ENCODE results near the gene GBA3.

GBA3 gene

DNA sequence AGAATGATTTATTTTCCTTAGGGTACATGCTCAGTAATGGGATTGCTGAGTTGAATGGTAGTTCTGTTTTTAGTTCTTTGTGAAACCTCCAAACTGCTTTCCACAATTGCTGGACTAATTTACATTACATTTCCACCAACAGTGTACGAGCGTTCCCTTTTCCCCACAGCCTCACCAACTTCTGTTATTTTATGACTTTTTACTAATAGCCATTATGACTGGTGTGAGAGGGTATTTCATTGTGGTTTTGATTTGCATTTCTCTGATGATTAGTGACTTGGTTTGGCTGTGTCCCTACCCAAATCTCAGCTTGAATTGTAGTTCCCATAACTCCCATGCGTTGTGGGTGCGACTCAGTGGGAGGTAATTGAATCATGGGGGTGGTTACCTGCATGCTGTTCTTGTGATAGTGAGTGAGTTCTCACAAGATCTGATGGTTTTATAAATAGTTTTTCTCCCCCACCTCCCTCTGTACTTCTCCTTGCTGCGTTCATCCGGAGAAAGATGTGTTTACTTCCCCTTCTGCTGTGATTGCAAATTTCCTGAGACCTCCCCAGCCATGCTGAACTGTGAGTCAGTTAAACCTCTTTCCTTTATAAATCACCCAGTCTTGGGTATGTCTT lies 95.1 kb downstream of the GBA3 start:
- peaks cover 4% of the 10 kb centered on the region; the same call in 1 of the 2 replicates for H3K9me3 ChIP-seq (ENCODE audit: insufficient read depth, low read length)
- H4K20me1 ChIP-seq (ENCODE audit: insufficient read depth, low read length): no peaks in the 10 kb centered on the region
- H3K79me2 ChIP-seq (ENCODE audit: low read length): no peaks in the 10 kb centered on the region
- no peak overlapping the region for H3K4me3 ChIP-seq (ENCODE audit: low read length)
- H3K36me3 ChIP-seq (replicated peaks; ENCODE audit: low read depth, low read length): peaks cover 2% of the 10 kb centered on the region
- no peak overlapping the region for H3K9ac ChIP-seq (ENCODE audit: low read length)
- no peak overlapping the region for H3K27ac ChIP-seq (ENCODE audit: low read length)
- no peak for TF ChIP-seq EZH2phosphoT487 (IDR thresholded peaks at IDR 0.05; ENCODE audit: low read depth)
- TF ChIP-seq, protein P1, sequence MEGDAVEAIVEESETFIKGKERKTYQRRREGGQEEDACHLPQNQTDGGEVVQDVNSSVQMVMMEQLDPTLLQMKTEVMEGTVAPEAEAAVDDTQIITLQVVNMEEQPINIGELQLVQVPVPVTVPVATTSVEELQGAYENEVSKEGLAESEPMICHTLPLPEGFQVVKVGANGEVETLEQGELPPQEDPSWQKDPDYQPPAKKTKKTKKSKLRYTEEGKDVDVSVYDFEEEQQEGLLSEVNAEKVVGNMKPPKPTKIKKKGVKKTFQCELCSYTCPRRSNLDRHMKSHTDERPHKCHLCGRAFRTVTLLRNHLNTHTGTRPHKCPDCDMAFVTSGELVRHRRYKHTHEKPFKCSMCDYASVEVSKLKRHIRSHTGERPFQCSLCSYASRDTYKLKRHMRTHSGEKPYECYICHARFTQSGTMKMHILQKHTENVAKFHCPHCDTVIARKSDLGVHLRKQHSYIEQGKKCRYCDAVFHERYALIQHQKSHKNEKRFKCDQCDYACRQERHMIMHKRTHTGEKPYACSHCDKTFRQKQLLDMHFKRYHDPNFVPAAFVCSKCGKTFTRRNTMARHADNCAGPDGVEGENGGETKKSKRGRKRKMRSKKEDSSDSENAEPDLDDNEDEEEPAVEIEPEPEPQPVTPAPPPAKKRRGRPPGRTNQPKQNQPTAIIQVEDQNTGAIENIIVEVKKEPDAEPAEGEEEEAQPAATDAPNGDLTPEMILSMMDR (IDR thresholded peaks at IDR 0.05; ENCODE audit: low read depth, low read length): no peak
- H3K27me3 ChIP-seq (ENCODE audit: low read depth, low read length): no peaks in the 10 kb centered on the region
- no peak overlapping the region for H3K4me2 ChIP-seq (ENCODE audit: low read length)
- peaks cover 6% of the 10 kb centered on the region; the same call in 1 of the 2 replicates for H3K4me1 ChIP-seq (ENCODE audit: low read length)
- H2AFZ ChIP-seq (ENCODE audit: low read depth, low read length): no peak overlapping the region

DNA sequence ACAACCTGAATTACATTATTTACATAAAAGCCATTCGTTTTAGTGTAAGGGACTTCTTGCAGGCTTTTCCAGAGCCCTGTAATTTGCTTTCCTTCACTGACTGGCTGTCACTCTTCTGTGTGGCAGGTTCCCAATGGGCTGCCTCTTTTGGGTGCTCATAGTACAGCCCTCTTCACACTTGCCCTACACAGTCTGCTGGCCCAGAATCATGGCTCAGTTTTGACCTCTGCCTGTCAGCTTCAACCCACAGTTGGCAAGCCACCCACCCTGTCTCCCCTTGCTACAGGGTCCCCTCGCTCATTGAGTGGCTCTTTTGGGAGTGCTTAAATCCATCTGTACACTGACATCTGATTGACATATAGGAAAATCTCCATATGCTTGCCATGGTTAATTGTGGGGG lies 97.9 kb downstream of the GBA3 start:
- Histone ChIP-seq H4K20me1 (ENCODE audit: insufficient read depth, low read length) (no peaks in the 10 kb centered on the region), H2AFZ (ENCODE audit: low read depth, low read length) (no peak overlapping the region), H3K9me3 (ENCODE audit: insufficient read depth, low read length) (peaks cover 4% of the 10 kb centered on the region; the same call in 1 of the 2 replicates), H3K27me3 (ENCODE audit: low read depth, low read length) (no peaks in the 10 kb centered on the region), H3K9ac (ENCODE audit: low read length) (no peak overlapping the region), H3K4me3 (ENCODE audit: low read length) (no peak overlapping the region), H3K79me2 (ENCODE audit: low read length) (no peaks in the 10 kb centered on the region), H3K4me1 (ENCODE audit: low read length) (peaks cover 6% of the 10 kb centered on the region; the same call in 1 of the 2 replicates), H3K4me2 (ENCODE audit: low read length) (no peak overlapping the region), H3K27ac (ENCODE audit: low read length) (no peak overlapping the region), H3K36me3 (replicated peaks; ENCODE audit: low read depth, low read length) (peaks cover 2% of the 10 kb centered on the region)
- TF ChIP-seq EZH2phosphoT487 (IDR thresholded peaks at IDR 0.05; ENCODE audit: low read depth): no peak

DNA sequence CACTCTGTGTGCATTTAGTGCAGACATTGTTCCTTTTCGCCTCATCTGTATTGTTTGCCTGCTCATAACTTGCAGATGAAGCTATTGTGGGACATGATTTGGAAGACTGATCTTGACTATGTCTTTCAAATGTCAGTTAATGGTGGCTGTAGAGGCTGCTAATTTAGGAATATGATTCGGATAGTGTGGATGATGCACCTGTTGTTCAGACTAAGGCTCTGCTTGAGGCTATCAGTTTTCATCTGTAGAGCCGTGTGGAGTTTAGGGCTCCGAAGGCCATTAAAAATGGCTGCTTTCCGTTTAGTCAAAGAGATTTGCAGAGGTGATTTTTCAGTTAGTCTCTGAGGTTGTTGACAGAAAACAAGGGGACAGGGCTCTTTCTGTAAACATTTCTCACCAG lies 102.0 kb downstream of the GBA3 start:
- Histone ChIP-seq H3K27me3 (ENCODE audit: low read depth, low read length) (no peaks in the 10 kb centered on the region), H3K4me1 (ENCODE audit: low read length) (peaks cover 6% of the 10 kb centered on the region; the same call in 1 of the 2 replicates), H4K20me1 (ENCODE audit: insufficient read depth, low read length) (no peaks in the 10 kb centered on the region), H3K9me3 (ENCODE audit: insufficient read depth, low read length) (no peaks in the 10 kb centered on the region), H3K27ac (ENCODE audit: low read length) (no peak overlapping the region), H3K9ac (ENCODE audit: low read length) (no peak overlapping the region), H3K36me3 (replicated peaks; ENCODE audit: low read depth, low read length) (no peaks in the 10 kb centered on the region), H2AFZ (ENCODE audit: low read depth, low read length) (no peak overlapping the region), H3K4me2 (ENCODE audit: low read length) (no peak overlapping the region), H3K79me2 (ENCODE audit: low read length) (no peaks in the 10 kb centered on the region), H3K4me3 (ENCODE audit: low read length) (no peak overlapping the region)
- TF ChIP-seq, protein P1 (IDR thresholded peaks at IDR 0.05; ENCODE audit: low read depth, low read length): no peak
- no peak for TF ChIP-seq EZH2phosphoT487 (IDR thresholded peaks at IDR 0.05; ENCODE audit: low read depth)

DNA sequence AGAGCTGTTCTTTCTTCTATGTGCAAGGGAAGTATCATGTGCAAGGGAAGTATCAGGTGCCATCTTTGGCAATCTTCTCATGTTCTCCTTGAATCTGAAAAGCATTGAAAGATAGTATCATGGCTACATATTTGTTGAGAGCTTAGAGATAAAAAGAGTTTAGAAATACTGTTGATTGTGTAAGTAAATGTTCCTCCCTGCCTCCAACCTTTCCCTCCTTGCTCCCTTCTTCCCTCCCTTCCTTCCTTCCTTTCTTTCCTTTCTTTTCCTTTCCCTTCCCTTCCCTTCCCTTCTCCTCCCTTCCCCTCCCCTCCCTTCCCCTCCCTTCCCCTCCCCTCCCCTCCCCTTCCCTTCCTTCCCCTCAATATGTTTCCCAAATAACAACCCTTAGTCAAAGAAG lies 108.7 kb downstream of the GBA3 start:
- TF ChIP-seq, protein P1 (IDR thresholded peaks at IDR 0.05; ENCODE audit: low read depth, low read length): no peak
- no peak for TF ChIP-seq EZH2phosphoT487 (IDR thresholded peaks at IDR 0.05; ENCODE audit: low read depth)
- Histone ChIP-seq H3K4me1 (ENCODE audit: low read length) (no peaks in the 10 kb centered on the region), H3K4me3 (ENCODE audit: low read length) (no peak overlapping the region), H4K20me1 (ENCODE audit: insufficient read depth, low read length) (no peaks in the 10 kb centered on the region), H3K9ac (ENCODE audit: low read length) (no peak overlapping the region), H3K27me3 (ENCODE audit: low read depth, low read length) (no peaks in the 10 kb centered on the region), H2AFZ (ENCODE audit: low read depth, low read length) (no peak overlapping the region), H3K79me2 (ENCODE audit: low read length) (no peaks in the 10 kb centered on the region), H3K27ac (ENCODE audit: low read length) (no peak overlapping the region), H3K36me3 (replicated peaks; ENCODE audit: low read depth, low read length) (no peaks in the 10 kb centered on the region), H3K4me2 (ENCODE audit: low read length) (no peak overlapping the region), H3K9me3 (ENCODE audit: insufficient read depth, low read length) (no peaks in the 10 kb centered on the region)
